Suprapubic skin (tissue), 4 donors: Measurements from ENCODE around the gene LZTFL1.

Experiments used
- EP300 ChIP-seq: sonication (generic); formaldehyde crosslinking; IDR thresholded peaks from one replicate; pipeline ENCODE4 v1.6.1; 2017; ENCODE audit warnings: antibody characterized with exemption
- POLR2AphosphoS5 ChIP-seq, 3 donors: sonication (generic); formaldehyde crosslinking; IDR thresholded peaks; one replicate each; pipeline ENCODE4 v1.6.1; 2017; ENCODE audit warnings: antibody characterized with exemption in 3 of 3

- TF ChIP-seq POLR2AphosphoS5 (IDR thresholded peaks at IDR 0.05) (no peak), EP300 (no peak)
These were observed 27.7 kb upstream of the LZTFL1 start for GRCh38 chr3:45869638-45870037.
